SK-N-MC (cell line): Measurements from ENCODE around the gene NUDT3.

Experiments
- EZH2 ChIP-seq: fragments of 200-600 bp; sonication (generic); IDR thresholded peaks from one replicate; pipeline ENCODE4 v1.6.1; 2017; ENCODE audit warnings: antibody characterized with exemption
- POLR2AphosphoS5 ChIP-seq: IDR thresholded peaks from 2 replicates; pipeline ENCODE4 v1.6.1; 2012; ENCODE audit warnings: mild to moderate bottlenecking, low read depth, low read length, borderline replicate concordance

DNA sequence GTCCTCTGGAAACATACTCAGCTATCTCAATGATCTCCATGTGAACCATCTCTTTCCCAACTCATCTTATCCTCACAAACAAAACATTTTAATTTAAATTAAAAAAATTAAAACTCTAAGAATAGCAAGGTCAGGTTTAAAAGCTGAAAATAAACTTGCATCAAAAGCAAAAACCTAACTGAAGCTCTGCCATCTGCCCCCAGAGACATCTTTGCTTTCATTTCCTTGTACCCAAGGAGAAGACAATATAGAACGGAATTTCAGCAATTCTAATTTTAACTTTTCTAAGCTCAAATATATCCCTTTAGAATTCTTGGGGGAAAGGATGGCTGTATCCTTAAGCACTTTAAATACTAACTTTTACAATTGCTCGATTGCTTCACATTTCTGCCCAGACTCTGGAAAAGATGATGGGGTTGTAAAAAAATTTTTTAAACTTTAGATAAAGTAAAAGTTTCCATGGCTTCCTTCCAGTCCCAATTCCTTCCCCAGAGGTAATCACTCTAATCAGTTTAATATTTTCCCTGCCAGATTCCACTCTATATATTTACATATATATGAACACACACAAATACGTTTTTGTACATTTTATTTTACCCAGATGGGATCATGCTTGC lies 74.5 kb downstream of the NUDT3 start:
- no peak for TF ChIP-seq POLR2AphosphoS5
- TF ChIP-seq EZH2 = no peak
